Erythroblast (primary cell): ENCODE measurements around the gene ANKRD62.

ENCODE experiments used
- GATA1 ChIP-seq: IDR thresholded peaks from 2 replicates; pipeline ENCODE4 v1.6.1; 2011; ENCODE audit warnings: low read depth, mild to moderate bottlenecking, control low read depth, low read length, moderate library complexity
- POLR2A ChIP-seq: IDR thresholded peaks from 2 replicates; pipeline ENCODE4 v1.6.1; 2011; ENCODE audit warnings: mild to moderate bottlenecking, low read length

DNA sequence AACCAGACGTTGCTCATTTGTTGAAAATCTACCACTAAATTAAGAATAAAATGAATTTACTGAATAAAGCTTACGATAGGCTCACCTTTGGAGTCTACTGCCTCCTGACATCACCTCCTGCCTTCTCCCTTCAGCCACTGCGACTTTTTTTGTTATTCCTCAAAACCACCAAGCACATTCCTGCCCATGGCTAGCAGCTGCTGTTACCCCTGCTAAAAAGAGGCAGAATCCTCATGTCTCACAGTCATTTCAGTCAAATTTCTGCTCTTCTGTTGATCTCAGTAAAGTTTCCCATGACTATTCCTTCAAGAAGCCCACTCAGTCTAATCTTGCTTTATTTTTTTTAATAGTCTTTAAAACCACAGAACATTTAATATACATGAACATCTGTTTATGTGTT is 40.8 kb upstream of the ANKRD62 start:
- no peak for TF ChIP-seq POLR2A
- no peak for TF ChIP-seq GATA1
